Measurements from ENCODE around the gene IL33.

Gene IL33

DNA sequence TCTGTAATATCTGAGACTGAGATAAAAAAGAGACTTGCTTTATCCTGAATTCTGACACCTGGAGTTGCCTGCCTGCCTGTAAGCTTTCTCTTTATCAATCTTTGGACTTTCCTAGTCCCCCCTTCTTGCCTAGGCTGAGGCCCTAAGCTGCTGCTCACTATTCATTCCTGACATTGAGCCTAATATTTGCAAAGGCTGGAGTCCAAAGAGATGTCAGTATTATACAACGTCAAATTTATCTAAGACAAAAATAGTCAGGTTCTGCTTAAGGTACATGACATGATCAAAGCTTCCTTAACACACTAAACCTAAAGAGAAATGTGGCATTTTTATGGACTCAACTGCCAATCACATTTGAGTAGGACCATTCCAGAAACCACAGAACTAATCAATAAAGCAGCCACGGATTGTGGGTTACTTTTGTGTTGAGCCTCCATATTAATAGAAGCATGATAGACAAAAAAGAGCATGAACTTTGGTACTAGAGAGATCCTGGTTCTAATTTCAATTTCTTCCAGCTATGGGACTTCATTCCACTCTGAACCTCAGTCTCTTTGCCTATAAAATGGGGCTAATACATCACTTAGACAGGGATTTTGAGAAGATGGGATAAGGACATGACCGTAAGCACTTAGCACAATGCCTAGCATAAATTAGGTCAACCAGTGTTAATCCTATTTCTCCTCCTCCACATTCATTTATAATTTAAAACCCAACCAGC is 56.1 kb downstream of the IL33 start:
- no peak overlapping the region for H3K4me3 ChIP-seq (replicated peaks; ENCODE audit: low read depth, low read length)
- TF ChIP-seq, protein P1, sequence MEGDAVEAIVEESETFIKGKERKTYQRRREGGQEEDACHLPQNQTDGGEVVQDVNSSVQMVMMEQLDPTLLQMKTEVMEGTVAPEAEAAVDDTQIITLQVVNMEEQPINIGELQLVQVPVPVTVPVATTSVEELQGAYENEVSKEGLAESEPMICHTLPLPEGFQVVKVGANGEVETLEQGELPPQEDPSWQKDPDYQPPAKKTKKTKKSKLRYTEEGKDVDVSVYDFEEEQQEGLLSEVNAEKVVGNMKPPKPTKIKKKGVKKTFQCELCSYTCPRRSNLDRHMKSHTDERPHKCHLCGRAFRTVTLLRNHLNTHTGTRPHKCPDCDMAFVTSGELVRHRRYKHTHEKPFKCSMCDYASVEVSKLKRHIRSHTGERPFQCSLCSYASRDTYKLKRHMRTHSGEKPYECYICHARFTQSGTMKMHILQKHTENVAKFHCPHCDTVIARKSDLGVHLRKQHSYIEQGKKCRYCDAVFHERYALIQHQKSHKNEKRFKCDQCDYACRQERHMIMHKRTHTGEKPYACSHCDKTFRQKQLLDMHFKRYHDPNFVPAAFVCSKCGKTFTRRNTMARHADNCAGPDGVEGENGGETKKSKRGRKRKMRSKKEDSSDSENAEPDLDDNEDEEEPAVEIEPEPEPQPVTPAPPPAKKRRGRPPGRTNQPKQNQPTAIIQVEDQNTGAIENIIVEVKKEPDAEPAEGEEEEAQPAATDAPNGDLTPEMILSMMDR (IDR thresholded peaks at IDR 0.05; ENCODE audit: low read depth, low read length, missing control alignments): no peak

DNA sequence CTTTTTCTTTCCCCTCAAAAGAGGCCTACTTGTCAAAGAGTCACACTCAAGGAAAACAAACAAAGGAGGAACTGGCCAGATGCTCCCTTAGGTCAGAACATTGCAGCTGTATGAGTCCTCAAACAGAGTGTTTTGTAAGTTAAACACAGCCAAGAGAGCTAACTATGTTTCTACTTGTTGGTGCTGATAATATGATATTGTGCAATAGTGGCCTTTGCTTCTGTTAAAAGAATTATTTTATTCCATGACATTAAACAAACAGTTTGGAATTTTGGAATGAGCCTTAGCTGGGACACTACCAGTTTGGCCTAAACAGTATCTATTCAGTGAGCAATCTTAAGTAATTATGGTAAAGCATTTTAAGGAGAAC is 56.6 kb downstream of the IL33 start:
- H3K4me3 ChIP-seq (replicated peaks; ENCODE audit: low read depth, low read length): no peak overlapping the region
- TF ChIP-seq, protein P1 (IDR thresholded peaks at IDR 0.05; ENCODE audit: low read depth, low read length, missing control alignments): no peak
- DNase-seq (ENCODE audit: extremely low read depth, low read depth): no peak

More for the DNA sequence above, 56.1 kb downstream of the IL33 start:
- no peak for DNase-seq (ENCODE audit: extremely low read depth, low read depth)

DNA sequence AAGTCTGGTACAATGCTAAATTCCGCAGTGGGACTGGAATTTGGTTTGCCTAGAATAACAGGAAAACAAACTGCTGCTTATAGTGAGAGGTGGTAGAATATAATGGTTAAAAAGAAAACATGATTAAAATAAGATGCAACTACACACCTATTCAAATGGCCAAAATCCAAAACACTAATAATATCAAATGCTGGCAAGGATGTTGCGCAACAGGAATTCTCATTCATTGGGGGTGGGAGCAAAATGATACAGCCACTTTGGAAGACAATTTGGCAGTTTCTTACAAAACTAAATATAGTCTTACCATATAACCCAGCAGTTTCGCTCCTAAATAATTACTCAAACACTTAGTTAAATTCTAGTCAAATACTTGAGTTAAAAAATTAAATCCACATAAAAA is 61.8 kb downstream of the IL33 start:
- no peak for DNase-seq (ENCODE audit: extremely low read depth, low read depth)
- TF ChIP-seq, protein P1 (IDR thresholded peaks at IDR 0.05; ENCODE audit: low read depth, low read length, missing control alignments): no peak
- no peak overlapping the region for H3K4me3 ChIP-seq (replicated peaks; ENCODE audit: low read depth, low read length)

DNA sequence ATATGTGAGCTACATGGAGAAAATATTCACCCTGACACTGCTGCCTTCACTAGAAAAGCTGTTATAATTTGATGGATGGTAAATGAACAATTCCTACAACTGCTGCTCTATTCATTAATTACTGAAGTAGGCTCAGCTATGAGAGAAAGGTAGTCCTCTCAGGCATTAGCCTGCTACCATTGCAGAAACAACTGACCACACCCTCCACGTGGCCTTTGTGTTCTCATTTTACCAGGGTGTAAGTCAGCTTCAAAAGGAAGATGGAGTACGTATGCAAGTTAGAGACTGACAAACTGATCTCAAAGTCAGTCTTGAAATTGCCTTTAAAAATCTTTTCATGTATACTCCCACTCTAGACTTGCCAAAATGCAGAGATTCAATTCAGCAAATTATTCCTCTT is 86.3 kb downstream of the IL33 start:
- TF ChIP-seq, protein P1 (IDR thresholded peaks at IDR 0.05; ENCODE audit: low read depth, low read length, missing control alignments): no peak
- no peak for DNase-seq (ENCODE audit: extremely low read depth, low read depth)
- no peak overlapping the region for H3K4me3 ChIP-seq (replicated peaks; ENCODE audit: low read depth, low read length)

DNA sequence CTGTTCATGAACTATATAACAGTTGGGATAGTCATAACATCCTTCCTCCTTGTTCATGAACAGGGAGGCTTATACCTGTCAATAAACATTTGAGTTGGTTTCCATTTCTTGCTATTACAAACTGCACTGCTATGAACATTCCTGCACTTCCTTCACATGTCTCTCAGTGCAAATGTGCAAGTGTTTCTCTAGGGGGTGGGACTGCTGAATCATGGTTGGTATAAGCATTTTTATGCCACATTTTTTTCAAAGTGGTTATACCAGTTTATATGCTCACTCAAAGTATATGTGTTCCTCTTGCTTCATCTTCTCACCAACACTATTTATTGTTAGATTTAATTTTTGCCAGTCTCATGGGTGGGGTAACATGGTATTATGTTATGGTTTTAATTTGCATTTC is 86.8 kb downstream of the IL33 start:
- DNase-seq (ENCODE audit: extremely low read depth, low read depth): no peak
- TF ChIP-seq, protein P1 (IDR thresholded peaks at IDR 0.05; ENCODE audit: low read depth, low read length, missing control alignments): no peak
- H3K4me3 ChIP-seq (replicated peaks; ENCODE audit: low read depth, low read length): no peak overlapping the region

DNA sequence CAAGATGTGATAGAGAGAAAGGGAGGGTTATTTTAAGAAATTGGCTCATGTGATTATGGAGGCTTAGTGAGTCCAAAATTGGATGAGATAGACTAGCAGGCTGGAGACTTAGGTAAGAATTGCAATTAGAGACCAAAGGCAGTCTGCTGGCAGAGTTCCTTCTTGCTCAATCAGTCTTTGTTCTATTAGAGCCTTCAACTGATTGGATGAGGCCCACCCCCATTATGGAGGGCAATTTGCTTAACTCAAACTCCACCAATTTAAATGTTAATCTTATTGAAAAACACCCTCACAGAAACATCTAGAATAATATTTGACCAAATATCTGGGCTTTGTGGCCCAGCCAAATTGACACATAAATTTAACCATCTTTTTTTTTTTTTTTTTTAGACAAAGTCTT is 88.6 kb downstream of the IL33 start:
- no peak for DNase-seq (ENCODE audit: extremely low read depth, low read depth)
- TF ChIP-seq, protein P1 (IDR thresholded peaks at IDR 0.05; ENCODE audit: low read depth, low read length, missing control alignments): no peak
- H3K4me3 ChIP-seq (replicated peaks; ENCODE audit: low read depth, low read length): no peak overlapping the region
